DND-41 (cell line): ENCODE data around the gene NFE2.

Experiments used
- ATAC-seq: fragments of 200-7000 bp; cut with Tn5 transposase; 3 replicates; pipeline ENCODE4 v1.9.1; 2021; ENCODE audit warnings: low read depth; ENCODE audit not compliant: insufficient read depth
- DNase-seq: peaks from one replicate; pipeline ENCODE4 v3.0.0-alpha.2; 2020
- H2AFZ ChIP-seq: 2 replicates; pipeline ENCODE4 v1.6.0; 2012; ENCODE audit warnings: low read depth, low read length
- H3K27ac ChIP-seq: 2 replicates; pipeline ENCODE4 v1.5.1; 2012; ENCODE audit warnings: low read length, inconsistent platforms
- H3K27me3 ChIP-seq: fragments of 200-600 bp; sonication (generic); 2 replicates; pipeline ENCODE4 v1.6.0; 2012; ENCODE audit warnings: low read length, mild to moderate bottlenecking, inconsistent platforms; ENCODE audit not compliant: insufficient read depth, poor library complexity
- H3K36me3 ChIP-seq: 2 replicates; pipeline ENCODE4 v1.5.1; 2012; ENCODE audit warnings: low read length, inconsistent platforms; ENCODE audit not compliant: insufficient read depth
- H3K4me1 ChIP-seq: 2 replicates; pipeline ENCODE4 v1.5.1; 2012; ENCODE audit warnings: mild to moderate bottlenecking, low read length; ENCODE audit not compliant: insufficient read depth
- H3K4me2 ChIP-seq: 2 replicates; pipeline ENCODE4 v1.6.0; 2012; ENCODE audit warnings: mild to moderate bottlenecking, moderate library complexity, low read length, inconsistent platforms; ENCODE audit not compliant: insufficient read depth
- H3K4me3 ChIP-seq, 2 experiments: fragments of 200-600 bp in 1 of 2; shearing (Covaris generic) in 1 of 2; 2 replicates each; pipeline ENCODE4 v1.5.1; 2012 to 2016; ENCODE audit warnings: inconsistent platforms in 2 of 2, low read length in 2 of 2, mild to moderate bottlenecking in 2 of 2, low read depth in 1 of 2, moderate library complexity in 1 of 2
- H3K79me2 ChIP-seq: 2 replicates; pipeline ENCODE4 v1.6.0; 2012; ENCODE audit warnings: low read length, inconsistent platforms; ENCODE audit not compliant: insufficient read depth
- H3K9ac ChIP-seq: 2 replicates; pipeline ENCODE4 v1.6.0; 2012; ENCODE audit warnings: low read depth, mild to moderate bottlenecking, inconsistent platforms, low read length, moderate library complexity
- H3K9me3 ChIP-seq: 2 replicates; pipeline ENCODE4 v1.5.1; 2012; ENCODE audit warnings: low read length, moderate library complexity, mild to moderate bottlenecking, inconsistent platforms; ENCODE audit not compliant: insufficient read depth, severe bottlenecking
- H4K20me1 ChIP-seq: 2 replicates; pipeline ENCODE4 v1.6.0; 2012; ENCODE audit warnings: low read length; ENCODE audit not compliant: insufficient read depth
- EZH2 ChIP-seq: IDR thresholded peaks from 3 replicates; pipeline ENCODE4 v1.6.1; 2012; ENCODE audit warnings: borderline replicate concordance, low read depth, mild to moderate bottlenecking, moderate library complexity, low read length, inconsistent platforms; ENCODE audit not compliant: severe bottlenecking
- TF ChIP-seq, protein P1 (sequence below): IDR thresholded peaks from 2 replicates; pipeline ENCODE4 v1.5.1; 2012; ENCODE audit warnings: borderline replicate concordance, low read length, moderate library complexity, mild to moderate bottlenecking; ENCODE audit not compliant: poor library complexity, severe bottlenecking; ENCODE audit errors: extremely low read depth

Gene NFE2

DNA sequence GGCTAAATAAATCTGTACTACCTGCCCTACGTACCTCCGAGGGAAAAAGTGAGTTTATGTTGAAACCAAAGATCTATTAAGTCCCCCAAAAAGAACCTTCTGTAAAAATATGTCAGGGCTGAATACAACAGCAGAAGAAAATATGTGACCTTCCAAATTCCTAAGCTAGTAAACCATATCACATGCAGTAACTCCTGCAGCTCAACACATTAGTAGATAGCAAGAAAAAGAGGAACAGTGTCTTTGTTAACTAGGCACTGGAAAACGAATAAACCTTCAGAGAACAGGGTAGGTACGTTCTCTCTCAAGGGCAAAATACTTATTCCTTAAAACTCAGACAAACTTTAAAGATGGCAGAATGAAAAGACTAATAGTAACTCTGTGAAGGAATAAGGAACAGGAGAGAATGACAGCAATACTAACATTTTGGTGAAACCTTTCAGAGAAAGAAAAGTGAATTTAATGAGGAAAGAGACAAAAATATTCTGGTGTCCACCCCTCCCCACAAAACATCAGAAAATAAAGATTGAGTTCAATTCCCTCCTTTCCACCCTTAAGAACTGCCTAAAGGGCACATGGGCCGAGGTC is 38.9 kb downstream of the NFE2 start:
- DNase-seq, result no peak
- Histone ChIP-seq H3K9ac (no peak overlapping the region), H3K4me1 (peaks cover 6% of the 10 kb centered on the region), H3K4me2 (no peak overlapping the region), H3K4me3 (no peak overlapping the region), H3K36me3 (peaks cover 33% of the 10 kb centered on the region), H3K27me3 (no peaks in the 10 kb centered on the region), H3K79me2 (peaks cover 100% of the 10 kb centered on the region), H3K9me3 (no peaks in the 10 kb centered on the region), H4K20me1 (peaks cover 32% of the 10 kb centered on the region; the same call in 1 of the 2 replicates), H3K27ac (no peak overlapping the region), H2AFZ (no peak overlapping the region)
- TF ChIP-seq, protein P1, sequence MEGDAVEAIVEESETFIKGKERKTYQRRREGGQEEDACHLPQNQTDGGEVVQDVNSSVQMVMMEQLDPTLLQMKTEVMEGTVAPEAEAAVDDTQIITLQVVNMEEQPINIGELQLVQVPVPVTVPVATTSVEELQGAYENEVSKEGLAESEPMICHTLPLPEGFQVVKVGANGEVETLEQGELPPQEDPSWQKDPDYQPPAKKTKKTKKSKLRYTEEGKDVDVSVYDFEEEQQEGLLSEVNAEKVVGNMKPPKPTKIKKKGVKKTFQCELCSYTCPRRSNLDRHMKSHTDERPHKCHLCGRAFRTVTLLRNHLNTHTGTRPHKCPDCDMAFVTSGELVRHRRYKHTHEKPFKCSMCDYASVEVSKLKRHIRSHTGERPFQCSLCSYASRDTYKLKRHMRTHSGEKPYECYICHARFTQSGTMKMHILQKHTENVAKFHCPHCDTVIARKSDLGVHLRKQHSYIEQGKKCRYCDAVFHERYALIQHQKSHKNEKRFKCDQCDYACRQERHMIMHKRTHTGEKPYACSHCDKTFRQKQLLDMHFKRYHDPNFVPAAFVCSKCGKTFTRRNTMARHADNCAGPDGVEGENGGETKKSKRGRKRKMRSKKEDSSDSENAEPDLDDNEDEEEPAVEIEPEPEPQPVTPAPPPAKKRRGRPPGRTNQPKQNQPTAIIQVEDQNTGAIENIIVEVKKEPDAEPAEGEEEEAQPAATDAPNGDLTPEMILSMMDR, result no peak
- no peak for TF ChIP-seq EZH2
- no peak for ATAC-seq

DNA sequence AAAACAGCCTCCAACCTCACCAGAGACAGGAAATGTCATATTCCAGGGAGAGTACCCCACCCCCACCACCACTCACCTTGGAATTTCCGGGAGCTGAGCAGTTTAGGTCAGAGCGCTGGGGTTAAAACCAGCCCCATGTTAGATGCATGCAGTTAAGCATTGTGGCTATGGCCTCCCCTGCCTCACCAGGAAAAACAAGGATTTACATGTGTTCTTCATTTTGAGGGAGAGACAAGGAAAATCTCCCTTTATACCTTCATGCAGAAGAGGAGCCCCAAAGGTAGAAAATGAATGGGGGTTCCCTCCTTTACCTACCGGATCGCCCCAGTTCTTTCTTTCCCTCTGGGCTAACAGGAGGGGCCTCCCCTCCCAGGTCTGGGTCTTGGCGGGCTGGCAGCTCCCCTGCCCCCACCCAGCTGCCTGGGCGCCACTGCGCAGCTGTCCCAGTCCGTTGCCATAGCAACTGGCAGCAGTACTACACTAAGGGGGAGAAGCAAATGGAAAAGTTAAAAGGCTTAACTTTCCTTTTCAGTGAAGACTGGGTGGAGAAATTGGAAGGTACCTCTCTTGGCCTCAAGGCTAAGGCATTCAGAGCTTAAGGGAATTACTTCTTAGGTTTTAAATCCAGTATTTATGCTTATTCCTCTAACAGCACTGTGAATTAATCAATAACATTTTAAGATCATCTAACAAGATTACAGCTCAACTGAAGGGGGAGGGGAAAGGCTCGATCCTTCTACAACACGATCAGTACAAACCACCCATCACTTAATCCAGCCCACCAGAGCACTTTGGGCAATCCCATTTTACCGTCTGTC is 41.4 kb downstream of the NFE2 start:
- no peak for TF ChIP-seq EZH2
- TF ChIP-seq, protein P1, result no peak
- ATAC-seq (peak; percentile 81), DNase-seq (peak; percentile 64)
- Histone ChIP-seq H3K27me3 (no peaks in the 10 kb centered on the region), H3K27ac (peak overlapping the region; percentile 22; the same call in 1 of the 2 replicates), H3K9ac (no peak overlapping the region), H3K4me2 (no peak overlapping the region), H4K20me1 (peaks cover 39% of the 10 kb centered on the region), H3K4me1 (peaks cover 6% of the 10 kb centered on the region), H3K36me3 (peaks cover 56% of the 10 kb centered on the region), H3K4me3 (no peak overlapping the region), H3K79me2 (peaks cover 97% of the 10 kb centered on the region), H2AFZ (no peak overlapping the region), H3K9me3 (no peaks in the 10 kb centered on the region)

DNA sequence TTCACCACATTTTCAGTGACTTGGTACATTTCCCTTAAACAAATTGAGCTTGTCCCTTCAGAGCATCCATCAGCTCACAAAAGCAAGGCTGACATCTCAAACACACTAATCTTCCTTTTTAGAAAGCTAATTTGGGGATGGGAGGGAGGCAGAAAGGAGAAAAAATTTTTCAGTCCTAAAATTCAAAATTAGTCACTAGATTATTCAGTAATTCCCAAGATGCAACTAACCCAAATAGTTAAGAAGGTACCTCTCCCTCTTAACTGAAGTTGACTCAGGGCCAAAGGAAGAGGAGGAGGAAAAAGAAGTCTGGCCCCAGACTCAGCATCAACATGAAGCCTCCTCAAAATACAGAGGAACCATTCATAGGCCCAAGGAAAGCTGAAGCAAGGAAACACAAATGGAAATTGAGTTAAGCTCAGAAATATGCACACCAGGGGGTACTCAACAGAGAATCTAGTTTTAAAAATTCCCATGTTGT is 42.6 kb downstream of the NFE2 start:
- H2AFZ ChIP-seq, result no peak overlapping the region
- DNase-seq (no peak), ATAC-seq (no peak)
- peaks cover 62% of the 10 kb centered on the region for H3K36me3 ChIP-seq
- TF ChIP-seq, protein P1, result no peak
- TF ChIP-seq EZH2, result no peak
- H4K20me1 ChIP-seq, result peaks cover 35% of the 10 kb centered on the region
- H3K9me3 ChIP-seq, result no peaks in the 10 kb centered on the region
- no peak overlapping the region for H3K9ac ChIP-seq
- H3K4me3 ChIP-seq, result no peak overlapping the region
- H3K79me2 ChIP-seq, result peaks cover 96% of the 10 kb centered on the region
- H3K4me1 ChIP-seq, result peaks cover 6% of the 10 kb centered on the region
- H3K27ac ChIP-seq, result no peak overlapping the region
- H3K27me3 ChIP-seq, result no peaks in the 10 kb centered on the region
- H3K4me2 ChIP-seq, result no peak overlapping the region
